DOHH2 (cell line): ENCODE results near the gene RGS3.

ENCODE experiments used
- H3F3A ChIP-seq: fragments of 200-600 bp; sonication (generic), shearing (Covaris generic); 2 replicates; pipeline ENCODE4 v1.6.0; 2016; ENCODE audit warnings: antibody characterized with exemption, mild to moderate bottlenecking; ENCODE audit not compliant: control insufficient read depth, insufficient read depth
- H3K27ac ChIP-seq: fragments of 200-600 bp; sonication (generic); 2 replicates; pipeline ENCODE4 v1.5.1; 2014; ENCODE audit warnings: low read depth, mild to moderate bottlenecking, low read length, moderate library complexity
- H3K27me3 ChIP-seq: fragments of 200-600 bp; sonication (generic); 2 replicates; pipeline ENCODE4 v1.6.1; 2014; ENCODE audit warnings: mild to moderate bottlenecking, low read length, mixed read lengths; ENCODE audit not compliant: control insufficient read depth
- H3K36me3 ChIP-seq: fragments of 200-600 bp; sonication (generic); 2 replicates; pipeline ENCODE4 v1.6.1; 2014; ENCODE audit warnings: mild to moderate bottlenecking, low read length, moderate library complexity, mixed read lengths; ENCODE audit not compliant: control insufficient read depth
- H3K4me1 ChIP-seq: fragments of 200-600 bp; sonication (generic); 2 replicates; pipeline ENCODE4 v1.6.1; 2014; ENCODE audit warnings: mild to moderate bottlenecking, low read length, mixed read lengths; ENCODE audit not compliant: control insufficient read depth
- H3K4me2 ChIP-seq: fragments of 200-600 bp; sonication (generic); 2 replicates; pipeline ENCODE4 v1.6.0; 2014; ENCODE audit warnings: mild to moderate bottlenecking, low read length, moderate library complexity
- H3K4me3 ChIP-seq: fragments of 200-600 bp; sonication (generic); 2 replicates; pipeline ENCODE4 v1.5.1; 2014; ENCODE audit warnings: mild to moderate bottlenecking, low read length, mixed read lengths
- H3K79me2 ChIP-seq: fragments of 200-600 bp; sonication (generic); 2 replicates; pipeline ENCODE4 v1.6.1; 2014; ENCODE audit warnings: mild to moderate bottlenecking, low read length, mixed read lengths; ENCODE audit not compliant: control insufficient read depth
- H3K9me2 ChIP-seq: fragments of 200-600 bp; sonication (generic); replicated peaks from 2 replicates; pipeline ENCODE4 v1.6.1; 2014; ENCODE audit warnings: mild to moderate bottlenecking, low read length, mixed read lengths; ENCODE audit not compliant: control insufficient read depth
- H3K9me3 ChIP-seq: fragments of 200-600 bp; sonication (generic); 2 replicates; pipeline ENCODE4 v1.6.1; 2014; ENCODE audit warnings: antibody characterized with exemption, low read length, mixed read lengths; ENCODE audit not compliant: control insufficient read depth, insufficient read depth
- H4K20me1 ChIP-seq: fragments of 200-600 bp; sonication (generic); 2 replicates; pipeline ENCODE4 v1.6.0; 2014; ENCODE audit warnings: low read depth, mild to moderate bottlenecking, antibody characterized with exemption, low read length, moderate library complexity; ENCODE audit not compliant: control insufficient read depth, insufficient read depth
- CTCF ChIP-seq: fragments of 200-600 bp; sonication (generic); IDR thresholded peaks from one replicate; pipeline ENCODE4 v1.5.1; 2014; ENCODE audit warnings: antibody characterized with exemption, mild to moderate bottlenecking, low read depth, low read length; ENCODE audit not compliant: poor library complexity, severe bottlenecking
- EZH2phosphoT487 ChIP-seq: fragments of 200-600 bp; sonication (generic); IDR thresholded peaks from 2 replicates; pipeline ENCODE4 v1.6.1; 2017; ENCODE audit warnings: borderline replicate concordance, mild to moderate bottlenecking, antibody characterized with exemption, low read length, moderate library complexity, mixed read lengths

Gene RGS3

GRCh38 chr9:113507256-113507655, 43.7 kb downstream of the RGS3 start:
- Histone ChIP-seq H3K4me1 (peaks cover 6% of the 10 kb centered on the region), H3K36me3 (no peaks in the 10 kb centered on the region), H3K4me2 (no peak overlapping the region), H3K27me3 (no peaks in the 10 kb centered on the region), H3K79me2 (no peaks in the 10 kb centered on the region), H3K9me2 (no peaks in the 10 kb centered on the region), H3F3A (no peaks in the 10 kb centered on the region), H3K27ac (no peak overlapping the region), H3K9me3 (no peaks in the 10 kb centered on the region), H3K4me3 (no peak overlapping the region), H4K20me1 (no peaks in the 10 kb centered on the region)
- TF ChIP-seq CTCF (no peak), EZH2phosphoT487 (no peak)

- Histone ChIP-seq H3K4me3 (no peak overlapping the region), H3K4me2 (no peak overlapping the region), H3K9me2 (no peaks in the 10 kb centered on the region), H3K9me3 (no peaks in the 10 kb centered on the region), H3K27ac (no peak overlapping the region), H3K79me2 (no peaks in the 10 kb centered on the region), H3K36me3 (no peaks in the 10 kb centered on the region), H3K27me3 (no peaks in the 10 kb centered on the region), H4K20me1 (no peaks in the 10 kb centered on the region), H3F3A (no peaks in the 10 kb centered on the region), H3K4me1 (peaks cover 11% of the 10 kb centered on the region)
- TF ChIP-seq EZH2phosphoT487 (no peak), CTCF (peak; percentile 58)
Observed at GRCh38 chr9:113508111-113508749, 44.7 kb downstream of the RGS3 start.

DNA sequence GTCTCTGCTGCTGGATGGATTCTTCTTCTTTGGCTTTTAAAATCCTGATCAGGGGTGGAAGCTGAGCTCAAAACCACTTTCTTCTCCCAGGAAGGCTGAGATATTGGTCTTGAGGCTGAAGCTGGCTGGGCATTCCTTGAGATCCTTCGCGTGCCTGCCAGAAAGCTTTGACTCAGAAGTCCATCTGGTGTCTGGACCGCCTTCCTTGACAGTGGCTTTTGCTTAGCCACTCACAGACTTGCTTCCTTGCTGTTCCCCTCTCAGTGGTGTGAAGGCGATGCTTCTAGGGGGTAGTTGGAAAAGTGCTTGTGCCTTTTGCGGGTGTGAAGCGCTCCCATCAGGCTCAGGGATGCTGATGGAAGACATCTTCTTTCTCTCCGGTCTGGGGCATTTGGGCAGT, 45.9 kb downstream of the RGS3 start:
- no peaks in the 10 kb centered on the region for H3K79me2 ChIP-seq
- no peak for TF ChIP-seq EZH2phosphoT487
- no peak for TF ChIP-seq CTCF
- no peaks in the 10 kb centered on the region for H3K9me3 ChIP-seq
- no peaks in the 10 kb centered on the region for H3K36me3 ChIP-seq
- no peak overlapping the region for H3K27ac ChIP-seq
- no peaks in the 10 kb centered on the region for H4K20me1 ChIP-seq
- H3K9me2 ChIP-seq = no peaks in the 10 kb centered on the region
- H3F3A ChIP-seq = no peaks in the 10 kb centered on the region
- peaks cover 11% of the 10 kb centered on the region for H3K4me1 ChIP-seq
- H3K27me3 ChIP-seq = no peaks in the 10 kb centered on the region
- no peak overlapping the region for H3K4me3 ChIP-seq
- no peak overlapping the region for H3K4me2 ChIP-seq
